K562 treated with DMSO at 1 percent for 24 hours (cell line): ENCODE data around the gene CREB1. TPM values are rescaled to one million over a fixed set of nuclear protein-coding genes. Genes with fewer than 3 reads are reported as not detected.

Experiments
- total RNA-seq: library from RNA; unstranded; fragments of 300-600 nt; gene quantifications from 2 replicates; pipeline ENCODE4 v1.2.3, GENCODE V29; 2022; ENCODE audit warnings: low read depth; ENCODE audit not compliant: insufficient read depth

The CREB1 gene
- total RNA-seq = 10.9 and 11.1 TPM in 2 replicates

GRCh38 chr2:207529330-207530159 lies at the start of gene CREB1:
Gene CREB1, plus strand, starts transcription at chr2:207529962. Its CDS starts 25,674 bp downstream, at chr2:207555636.

GRCh38 chr2:207625014-207625907 lies 95.5 kb downstream of the CREB1 start, which contains the start of gene METTL21A:
Gene METTL21A, minus strand, starts transcription at chr2:207625394. Its CDS starts 1,019 bp downstream, at chr2:207624375.

Other genes starting within 250 kb of the CREB1 start
- 25.4 and 29.8 TPM in 2 replicates for gene METTL21A, start 95.4 kb downstream of the CREB1 start, total RNA-seq
- 5.8 and 6.2 TPM in 2 replicates for gene CCNYL1, start 181.7 kb downstream of the CREB1 start, total RNA-seq
- 7.7 and 7.9 TPM in 2 replicates for gene FZD5, start 239.9 kb downstream of the CREB1 start, total RNA-seq